DMS 273 (cell line): ENCODE results near the gene SLC36A1.
"Not testable (repeated sequence)": the region's sequence is repeated elsewhere in the genome, so short reads cannot be mapped to it uniquely, and the experiment has no call there.

Experiments
- DNase-seq: peaks from one replicate; lab custom pipeline; 2025; ENCODE audit not compliant: unreplicated experiment; lab: John Stamatoyannopoulos, UW

SLC36A1 gene

DNA sequence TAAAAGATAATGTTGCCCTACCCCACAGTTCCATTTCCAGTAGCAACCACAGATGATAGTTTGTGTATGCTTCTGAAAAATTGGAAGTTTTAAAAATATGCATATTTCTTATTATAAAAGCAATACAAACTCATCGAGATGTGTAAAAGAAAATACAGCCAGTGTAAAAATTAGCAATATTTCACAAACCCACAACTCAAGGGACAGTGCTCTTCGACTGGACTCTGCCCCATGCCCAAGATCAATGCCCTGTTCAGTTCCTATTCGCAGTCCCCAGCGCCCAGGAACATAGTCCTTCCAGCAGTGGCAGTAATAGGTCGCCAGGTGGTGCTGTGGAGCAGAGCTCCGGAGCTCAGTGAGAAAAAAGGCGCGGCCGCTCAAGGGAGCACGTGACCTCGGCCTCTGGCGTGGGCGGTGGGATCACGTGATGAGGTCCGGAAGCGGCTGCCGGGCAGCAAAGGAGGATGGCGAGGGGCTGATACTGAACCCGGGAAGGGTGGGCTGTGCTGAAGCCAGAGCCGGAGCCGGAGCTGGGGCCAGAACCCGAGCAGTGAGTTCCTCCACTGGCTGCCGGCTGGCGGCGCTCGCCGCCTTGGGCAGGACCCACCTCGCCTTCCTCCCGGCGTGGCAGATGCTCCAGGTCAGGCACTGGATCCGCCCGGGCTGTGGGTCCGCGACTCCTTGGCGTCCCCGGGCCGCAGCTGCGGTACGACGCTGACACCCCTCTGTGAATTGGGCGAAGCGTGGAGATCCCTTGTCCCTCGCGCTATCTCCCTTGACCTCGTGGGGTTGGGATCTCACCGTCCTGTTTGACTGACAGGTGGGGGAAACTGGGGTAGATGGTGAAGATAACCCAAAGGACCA is at the start of gene SLC36A1:
TSS of gene SLC36A1 (plus strand) at position 430 of the 864 bp plus-strand sequence. CDS start 11,190 bp downstream, outside the sequence.
- DNase-seq: peak; percentile 97

DNA sequence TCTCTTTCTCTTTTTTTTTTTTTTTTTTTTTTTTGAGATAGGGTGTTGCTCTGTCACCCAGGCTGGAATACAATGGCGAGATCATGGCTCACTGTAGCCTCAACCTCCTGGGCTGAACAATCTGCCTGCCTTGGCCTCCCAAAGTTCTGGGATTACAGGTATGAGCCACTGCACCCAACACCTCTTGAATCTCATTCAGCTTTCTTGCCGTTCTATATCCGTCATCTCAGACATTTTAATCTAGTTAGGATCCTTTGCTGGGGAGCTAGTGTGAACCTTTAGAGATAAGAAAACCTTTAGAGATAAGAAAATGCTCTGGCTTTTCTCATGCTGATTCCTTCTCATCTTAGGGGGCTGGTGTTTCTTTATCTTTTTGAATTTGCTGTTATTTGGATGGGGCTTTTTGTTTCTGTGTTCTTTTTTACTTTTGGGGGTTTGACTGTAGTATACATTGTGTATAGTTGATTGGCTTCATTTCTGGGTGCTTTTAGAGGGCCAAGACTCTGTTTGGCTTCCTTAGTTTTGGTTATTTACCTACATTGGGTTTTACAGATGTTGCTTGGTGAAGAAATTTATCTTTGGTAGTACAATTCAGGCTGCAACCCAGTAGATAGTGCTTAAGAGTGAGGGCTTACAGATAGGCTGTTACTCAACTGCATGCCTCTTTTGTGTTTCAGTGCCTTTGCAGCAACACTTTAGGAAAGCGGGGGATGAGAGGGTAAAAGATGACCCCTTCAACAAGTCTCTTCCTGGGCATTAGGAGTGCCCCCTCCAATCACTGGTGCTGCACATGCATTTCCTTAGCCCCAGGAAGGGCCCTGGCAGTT is 41.9 kb upstream of the SLC36A1 start:
- no peak for DNase-seq

DNA sequence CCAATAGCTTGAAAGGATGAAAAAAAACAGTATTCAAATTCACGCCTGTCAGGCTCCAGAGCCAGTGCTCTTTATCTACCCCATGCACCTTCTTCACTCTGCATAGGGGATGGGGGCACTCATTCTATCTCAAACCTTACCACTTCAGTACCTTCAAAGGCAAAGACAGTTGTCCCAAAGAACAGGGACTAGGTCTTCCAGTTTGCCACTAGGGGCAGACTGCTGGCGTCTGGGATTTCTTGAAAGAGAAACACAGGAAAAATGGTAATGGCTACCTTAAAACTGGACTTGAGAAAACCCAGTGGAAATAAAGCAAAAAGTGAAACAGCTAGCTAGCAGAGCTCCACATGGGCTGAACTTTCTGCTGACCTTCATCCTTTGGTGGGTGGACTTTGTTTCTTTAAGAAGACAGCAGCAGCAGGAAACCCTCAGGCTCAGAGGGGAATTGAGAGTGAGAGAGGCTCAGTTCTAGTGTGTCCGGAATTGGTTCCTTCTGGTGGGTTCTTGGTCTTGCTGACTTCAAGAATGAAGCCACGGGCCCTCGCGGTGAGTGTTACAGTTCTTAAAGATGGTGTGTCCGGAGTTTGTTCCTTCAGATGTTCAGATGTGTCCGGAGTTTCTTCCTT is 41.0 kb upstream of the SLC36A1 start:
- peak; percentile 45 for DNase-seq

DNA sequence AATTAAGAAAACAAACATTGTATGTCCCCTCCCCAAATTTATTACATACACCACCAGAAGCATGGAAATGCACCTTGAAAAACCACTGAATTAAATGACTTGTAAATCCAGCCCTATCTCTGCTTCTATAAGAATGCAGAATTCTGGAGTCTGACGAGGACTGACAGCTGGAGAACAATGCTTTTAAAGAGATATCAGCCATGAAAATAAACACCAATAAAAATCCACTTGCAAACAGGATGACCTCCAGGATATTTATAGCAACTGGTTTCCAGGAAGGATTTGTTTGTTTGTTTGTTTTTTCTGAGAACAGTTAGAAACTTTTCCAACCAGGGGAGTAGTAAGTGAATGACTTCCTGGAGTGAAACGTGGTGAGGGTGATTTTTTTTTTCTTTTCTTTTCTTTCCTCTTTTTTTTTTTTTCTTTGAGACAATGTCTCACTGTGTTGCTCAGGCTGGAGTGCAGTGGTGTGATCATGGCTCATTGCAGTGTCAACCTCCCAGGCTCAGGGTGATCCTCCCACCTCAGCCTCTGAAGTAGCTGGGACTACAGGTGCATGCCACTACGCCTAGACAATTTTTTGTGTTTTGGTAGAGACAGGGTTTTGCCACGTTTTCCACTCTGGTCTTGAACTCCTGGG is 38.7 kb upstream of the SLC36A1 start:
- DNase-seq: no peak

DNA sequence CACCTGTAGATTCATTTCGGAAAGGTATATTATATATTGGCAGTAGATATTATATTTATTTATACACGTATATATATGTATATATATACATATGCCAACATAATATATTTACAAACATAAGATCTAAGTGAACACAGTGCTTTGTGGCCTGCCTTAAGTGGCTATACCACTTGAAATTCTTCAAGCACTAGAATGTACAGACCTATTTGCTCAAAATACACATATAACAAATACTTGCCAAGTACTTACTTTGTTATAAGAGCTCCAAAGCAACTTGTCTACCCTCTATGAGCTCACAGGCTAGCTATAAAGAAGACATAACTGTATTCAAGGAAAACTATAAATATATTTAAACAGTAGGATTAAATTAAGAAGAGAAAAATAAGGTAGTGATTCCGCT is 33.6 kb upstream of the SLC36A1 start:
- no peak for DNase-seq

DNA sequence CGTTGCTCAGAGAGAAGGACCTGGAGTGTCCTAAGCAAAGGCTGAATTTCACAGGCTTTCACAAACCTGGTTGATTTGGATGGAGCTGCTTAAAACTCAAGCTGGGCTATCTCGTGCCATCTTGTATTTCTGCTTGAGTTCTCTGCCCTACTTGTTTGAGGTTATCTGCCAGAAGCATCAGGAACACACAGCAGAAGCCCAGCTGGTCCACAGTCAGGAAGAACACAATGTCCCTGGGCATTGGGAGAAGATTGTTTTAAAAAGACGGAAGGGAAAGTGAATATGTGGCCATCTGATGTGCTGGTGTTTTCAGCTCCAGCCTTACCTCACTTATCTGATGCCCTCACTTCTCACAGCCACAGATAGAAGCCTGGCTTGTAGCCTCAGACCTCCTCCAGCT is 32.9 kb upstream of the SLC36A1 start:
- no peak for DNase-seq

DNA sequence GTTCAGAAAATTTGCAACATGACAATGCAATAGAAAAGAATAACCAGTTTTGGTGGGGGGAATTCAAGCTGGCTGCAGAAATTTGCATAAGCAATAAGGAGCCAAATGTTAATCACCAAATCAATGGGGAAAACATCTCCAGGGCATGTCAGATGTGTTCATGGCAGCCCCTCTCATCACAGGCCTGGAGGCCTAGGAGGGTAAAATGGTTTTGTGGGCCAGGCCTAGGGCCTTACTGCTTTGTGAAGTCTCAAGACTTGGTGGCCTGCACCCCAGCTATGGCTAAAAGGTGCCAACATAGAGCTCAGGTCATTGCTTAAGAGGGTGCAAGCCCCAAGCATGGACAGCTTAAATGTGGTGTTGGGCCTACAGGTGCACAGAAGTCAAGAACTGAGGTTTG is 29.7 kb upstream of the SLC36A1 start:
- DNase-seq: no peak

DNA sequence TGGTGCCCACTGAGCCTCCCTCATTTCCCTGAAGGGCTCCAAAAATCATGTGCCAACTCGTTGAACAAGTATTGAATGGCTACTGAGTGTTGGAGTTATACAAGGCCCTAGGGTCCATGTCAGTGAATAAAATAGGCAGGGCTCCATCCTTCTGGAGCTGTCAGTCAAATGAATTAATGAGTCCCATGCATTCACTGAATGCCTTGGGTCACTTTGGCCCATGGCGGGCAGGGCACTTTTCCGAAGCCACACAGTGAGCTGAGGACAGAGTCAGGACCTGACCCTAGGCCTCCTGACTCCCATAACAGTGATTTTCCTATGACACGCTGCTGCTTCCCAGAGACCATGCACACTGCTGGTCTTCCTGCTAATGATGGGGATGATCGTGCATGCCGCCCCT is 27.3 kb upstream of the SLC36A1 start:
- no peak for DNase-seq

DNA sequence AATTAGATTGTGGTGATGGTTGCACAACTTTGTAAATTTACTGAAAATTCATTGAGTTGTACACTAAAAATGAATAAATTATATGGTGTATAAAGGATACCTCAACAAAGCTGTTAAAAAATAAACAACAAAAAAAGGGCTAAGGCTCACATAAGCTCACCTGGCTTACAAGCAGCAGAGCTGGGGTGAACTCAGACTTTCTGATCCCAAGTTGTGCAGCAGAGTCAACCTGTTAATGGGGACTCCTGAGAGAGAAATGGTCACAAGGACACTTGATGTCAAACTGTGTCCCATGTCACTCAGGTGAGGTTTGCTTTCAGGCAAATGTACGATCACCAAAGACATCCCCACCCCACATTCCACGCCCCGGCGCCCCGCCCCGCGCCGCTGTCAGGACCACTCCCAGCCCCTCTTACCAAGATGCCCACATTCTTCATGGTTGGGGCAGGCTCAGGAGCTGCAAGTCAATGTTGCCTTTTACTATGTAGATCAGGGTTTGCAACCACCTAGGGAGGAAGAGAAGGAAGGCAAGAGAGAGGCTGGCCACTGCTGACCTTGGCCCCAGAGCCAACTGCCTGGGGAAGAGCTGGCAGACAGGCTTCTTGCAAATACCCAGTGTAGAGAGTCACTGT is 22.4 kb upstream of the SLC36A1 start:
- no peak for DNase-seq

DNA sequence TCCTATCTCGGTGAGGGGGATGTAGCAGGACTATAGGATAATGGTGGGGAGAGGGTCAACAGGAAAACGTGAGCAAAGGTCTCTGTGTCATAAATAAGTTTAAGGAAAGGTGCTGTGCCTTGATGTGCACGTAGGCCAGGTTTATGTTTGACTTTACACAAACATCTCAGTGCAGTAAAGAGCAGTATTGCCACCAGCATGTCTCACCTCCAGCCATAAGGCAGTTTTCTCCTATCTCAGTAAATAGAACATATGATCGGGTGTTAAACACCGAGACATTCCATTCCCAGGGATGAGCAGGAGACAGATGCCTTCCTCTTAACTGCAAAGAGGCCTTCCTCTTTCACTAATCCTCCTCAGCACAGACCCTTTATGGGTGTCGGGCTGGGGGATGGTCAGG is 21.1 kb upstream of the SLC36A1 start:
- not testable (repeated sequence) for DNase-seq

DNA sequence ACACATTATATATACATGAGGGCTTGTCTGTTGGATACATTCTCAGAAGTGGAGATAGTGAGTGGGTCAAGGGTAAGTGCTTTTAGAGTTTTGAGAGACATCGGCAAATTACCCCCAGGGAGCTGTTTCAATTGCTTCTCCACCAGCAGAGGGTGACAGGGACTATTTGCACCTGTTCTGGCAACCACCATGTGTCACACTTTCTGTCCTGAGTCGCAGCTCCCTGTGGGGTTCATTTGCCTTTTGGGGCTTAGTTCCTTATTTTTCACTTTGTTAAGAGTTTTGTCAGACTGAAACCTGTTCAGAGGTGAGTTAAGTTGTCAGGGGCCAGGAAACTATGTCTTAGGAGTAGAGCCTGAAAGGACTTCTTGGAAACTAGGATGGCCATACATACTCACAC is 20.1 kb upstream of the SLC36A1 start:
- no peak for DNase-seq

DNA sequence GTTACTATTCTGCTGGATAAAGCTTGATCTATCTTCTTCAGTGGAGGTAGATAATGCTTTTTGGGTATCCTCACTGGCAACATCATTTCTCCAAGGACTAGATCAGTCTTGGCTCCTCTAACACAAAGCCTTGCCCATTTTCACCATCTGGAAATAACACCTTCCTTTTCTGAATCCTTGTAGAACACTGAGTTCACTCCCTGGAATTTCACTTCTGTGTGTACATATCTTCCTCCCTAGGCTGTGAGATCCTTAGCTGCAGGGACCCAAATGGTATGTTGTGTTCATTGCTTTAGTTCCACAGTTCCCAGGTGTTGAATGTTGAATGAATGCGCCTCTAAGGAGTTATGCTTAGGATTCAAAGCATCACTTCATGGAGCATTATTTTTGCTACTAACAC is 16.7 kb upstream of the SLC36A1 start:
- DNase-seq: no peak

DNA sequence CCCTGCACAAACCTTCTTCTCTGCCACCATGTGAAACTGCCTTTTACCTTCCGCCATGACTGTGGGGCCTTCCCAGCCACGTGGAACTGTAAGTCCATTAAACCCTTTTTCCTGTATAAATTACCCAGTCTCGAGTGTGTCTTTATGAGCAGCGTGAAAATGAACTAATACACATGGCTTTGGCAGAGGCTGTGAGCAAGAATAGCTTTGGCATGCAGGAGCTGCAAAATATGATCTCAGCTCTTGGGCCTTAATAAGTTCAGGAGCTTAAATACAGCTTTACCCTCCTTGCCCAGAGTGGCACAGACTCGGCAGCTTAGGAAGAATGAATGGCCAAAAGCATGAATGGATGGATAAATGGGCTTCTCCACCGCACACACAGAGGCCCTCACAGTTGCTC is 15.7 kb upstream of the SLC36A1 start:
- DNase-seq: no peak

DNA sequence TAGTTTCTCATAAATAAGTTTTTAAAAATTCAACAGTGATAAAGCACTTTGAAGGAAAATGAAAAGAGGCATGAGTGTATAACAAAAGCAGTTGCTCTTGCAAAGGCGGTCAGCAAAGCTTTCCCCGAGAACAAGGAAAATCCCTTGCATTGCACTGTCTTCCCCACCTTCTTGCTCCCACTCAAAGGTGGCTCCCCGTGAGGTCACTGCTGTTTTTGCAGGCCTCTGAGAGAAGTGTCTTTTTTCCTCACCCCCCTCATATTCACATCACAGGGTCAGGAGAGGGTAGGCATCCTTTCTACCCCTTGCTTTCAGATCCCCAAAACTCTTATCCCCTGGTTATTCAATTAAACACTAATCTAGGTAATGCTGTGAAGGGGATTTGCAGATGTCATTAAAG is 15.2 kb upstream of the SLC36A1 start:
- DNase-seq: no peak

DNA sequence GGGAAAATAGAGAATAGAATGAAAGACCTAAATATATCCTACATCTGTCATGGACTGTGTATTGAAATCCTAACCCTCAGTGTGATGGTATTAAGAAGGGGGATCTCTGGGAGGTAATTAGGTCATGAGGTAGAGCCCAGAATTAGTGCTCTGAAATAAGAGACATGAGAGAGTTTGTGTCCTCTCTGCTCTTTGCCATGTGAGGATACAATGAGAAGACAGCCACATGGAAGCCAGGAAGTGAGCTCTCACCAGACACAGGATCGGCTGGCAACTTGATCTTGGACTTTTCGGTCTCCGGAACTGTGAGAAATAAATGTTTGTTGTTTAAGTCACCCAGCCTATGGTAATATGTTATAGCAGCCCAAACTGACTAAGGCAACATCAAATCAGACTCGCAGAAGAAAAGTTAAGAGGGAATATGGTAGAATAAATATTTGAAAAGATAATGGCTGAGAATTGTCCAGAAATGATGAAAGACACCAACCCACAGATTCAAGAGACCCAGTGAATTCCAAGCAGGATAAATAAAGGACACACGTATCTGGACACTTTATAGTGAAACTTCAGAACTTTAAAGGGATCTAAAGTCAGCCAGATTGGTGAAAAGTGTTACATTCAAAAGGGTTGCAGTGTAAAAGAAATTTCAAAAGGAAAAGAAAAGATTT is 12.7 kb upstream of the SLC36A1 start:
- DNase-seq: no peak

DNA sequence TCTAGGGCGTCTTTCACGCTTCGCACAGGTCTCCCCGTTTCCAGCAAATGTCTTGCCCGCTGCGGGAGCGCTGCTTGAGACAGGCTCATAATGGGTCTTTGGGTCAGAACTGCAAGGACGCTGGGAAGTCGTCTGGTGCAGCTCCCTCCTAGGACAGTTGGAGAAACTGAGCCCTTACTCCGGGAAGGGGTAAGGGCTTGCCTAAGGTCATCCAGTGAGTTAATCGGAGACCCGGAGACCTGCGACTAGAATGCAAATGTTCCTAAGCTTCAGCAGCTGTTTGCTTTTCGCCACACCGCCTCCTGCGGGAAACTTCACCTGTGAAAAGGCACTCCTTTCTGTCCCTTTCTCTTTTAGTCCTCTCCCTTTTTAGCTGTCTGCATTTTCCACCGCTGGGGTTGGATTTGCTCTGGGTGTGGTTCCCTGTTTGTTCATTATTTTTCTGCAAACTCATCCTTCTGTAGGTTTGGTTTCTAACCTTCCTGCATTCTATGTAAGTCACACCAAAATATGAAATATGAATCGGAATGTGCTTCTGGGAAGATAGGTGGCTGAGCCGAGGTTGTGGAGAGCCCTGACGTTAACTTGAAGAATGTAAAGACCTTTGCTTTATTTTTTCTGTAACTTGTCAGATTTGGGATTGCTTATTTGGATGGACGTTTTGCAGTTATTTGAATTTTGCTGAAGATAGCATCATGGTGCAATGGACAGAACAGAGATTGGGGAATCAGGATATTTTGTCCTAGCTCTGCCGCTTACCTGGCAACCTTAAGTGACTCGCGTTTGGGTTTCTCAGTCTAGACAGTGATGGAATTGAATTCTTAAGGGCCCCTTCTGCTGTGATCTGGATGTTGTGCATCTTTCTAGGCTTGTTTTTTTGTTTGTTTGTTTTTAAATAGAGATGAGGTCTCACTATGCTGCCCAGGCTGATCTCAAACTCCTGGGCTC is 909 bp downstream of the SLC36A1 start:
- peak; percentile 61 for DNase-seq

DNA sequence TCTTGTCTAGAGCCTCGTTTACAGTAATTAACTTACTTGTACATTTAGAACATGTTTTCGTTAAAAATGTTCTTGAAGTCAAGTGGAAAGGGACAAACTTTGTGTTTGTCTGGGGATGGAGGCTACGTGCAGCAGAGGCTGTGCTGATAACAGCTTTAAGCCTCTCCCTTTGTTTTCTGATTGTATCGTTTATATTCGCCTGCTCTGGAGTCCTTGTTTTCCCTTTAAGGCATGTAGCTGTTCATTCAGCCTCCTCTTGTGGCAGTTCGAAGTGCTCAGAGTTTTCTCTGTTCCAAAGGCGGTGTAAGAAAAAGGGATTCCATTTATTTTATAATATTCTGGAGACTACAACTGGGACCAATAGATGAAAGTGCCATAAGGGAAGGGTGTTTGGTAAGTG is 1.9 kb downstream of the SLC36A1 start:
- DNase-seq: no peak

DNA sequence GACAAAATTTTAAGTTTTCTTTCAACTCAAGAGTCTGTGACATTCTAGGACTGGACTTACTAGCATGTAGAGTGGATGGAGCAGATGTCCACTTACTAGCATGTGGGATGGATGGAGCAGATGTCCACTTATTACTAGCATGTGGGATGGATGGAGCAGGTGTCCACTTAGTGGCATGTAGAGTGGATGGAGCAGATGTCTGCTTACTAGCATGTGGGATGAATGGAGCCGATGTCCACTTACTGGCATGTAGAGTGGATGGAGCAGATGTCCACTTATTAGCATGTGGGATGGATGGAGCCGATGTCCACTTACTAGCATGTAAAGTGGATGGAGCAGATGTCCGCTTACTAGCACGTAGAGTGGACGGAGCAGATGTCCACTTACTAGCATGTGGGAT is 2.4 kb downstream of the SLC36A1 start:
- DNase-seq: peak; percentile 5

DNA sequence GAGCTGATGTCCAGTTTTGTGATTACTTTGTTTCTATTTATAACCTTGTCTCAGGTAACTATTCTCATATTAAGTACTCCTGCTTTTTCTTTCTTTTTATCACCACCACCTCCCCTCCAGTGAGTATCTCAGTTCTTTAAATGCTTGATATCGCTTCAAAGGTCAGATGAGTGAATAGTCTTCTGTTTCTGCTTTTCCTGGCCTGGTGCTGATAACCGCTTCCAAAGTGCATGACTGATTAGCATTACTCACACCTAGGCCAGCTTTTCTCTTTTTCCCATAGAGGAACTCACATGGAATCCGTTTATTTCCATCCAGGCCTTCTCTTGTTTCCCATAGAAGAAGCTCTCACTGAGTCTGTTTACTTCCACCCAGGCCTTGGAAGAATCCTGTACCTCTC is 3.2 kb downstream of the SLC36A1 start:
- no peak for DNase-seq
